ENCODE results near the gene AADACL2.

AADACL2 gene

GRCh38 chr3:151775314-151776258, 41.9 kb downstream of the AADACL2 start:
- TF ChIP-seq GATA2 (IDR thresholded peaks at IDR 0.05; ENCODE audit: low read depth, low read length) (no peak), GATA3 (IDR thresholded peaks at IDR 0.05; ENCODE audit: low read depth, low read length) (no peak)

GRCh38 chr3:151776259-151776740, 42.6 kb downstream of the AADACL2 start:
- no peak for TF ChIP-seq GATA2 (IDR thresholded peaks at IDR 0.05; ENCODE audit: low read depth, low read length)
- no peak for TF ChIP-seq GATA3 (IDR thresholded peaks at IDR 0.05; ENCODE audit: low read depth, low read length)

GRCh38 chr3:151777880-151778279, 44.2 kb downstream of the AADACL2 start:
- TF ChIP-seq GATA3 (IDR thresholded peaks at IDR 0.05; ENCODE audit: low read depth, low read length), result no peak
- TF ChIP-seq GATA2 (IDR thresholded peaks at IDR 0.05; ENCODE audit: low read depth, low read length), result no peak

GRCh38 chr3:151787626-151788025, 53.9 kb downstream of the AADACL2 start:
- TF ChIP-seq GATA3 (IDR thresholded peaks at IDR 0.05; ENCODE audit: low read depth, low read length) (no peak), GATA2 (IDR thresholded peaks at IDR 0.05; ENCODE audit: low read depth, low read length) (no peak)

GRCh38 chr3:151788401-151788800, 54.7 kb downstream of the AADACL2 start:
- no peak for TF ChIP-seq GATA3 (IDR thresholded peaks at IDR 0.05; ENCODE audit: low read depth, low read length)
- no peak for TF ChIP-seq GATA2 (IDR thresholded peaks at IDR 0.05; ENCODE audit: low read depth, low read length)

DNA sequence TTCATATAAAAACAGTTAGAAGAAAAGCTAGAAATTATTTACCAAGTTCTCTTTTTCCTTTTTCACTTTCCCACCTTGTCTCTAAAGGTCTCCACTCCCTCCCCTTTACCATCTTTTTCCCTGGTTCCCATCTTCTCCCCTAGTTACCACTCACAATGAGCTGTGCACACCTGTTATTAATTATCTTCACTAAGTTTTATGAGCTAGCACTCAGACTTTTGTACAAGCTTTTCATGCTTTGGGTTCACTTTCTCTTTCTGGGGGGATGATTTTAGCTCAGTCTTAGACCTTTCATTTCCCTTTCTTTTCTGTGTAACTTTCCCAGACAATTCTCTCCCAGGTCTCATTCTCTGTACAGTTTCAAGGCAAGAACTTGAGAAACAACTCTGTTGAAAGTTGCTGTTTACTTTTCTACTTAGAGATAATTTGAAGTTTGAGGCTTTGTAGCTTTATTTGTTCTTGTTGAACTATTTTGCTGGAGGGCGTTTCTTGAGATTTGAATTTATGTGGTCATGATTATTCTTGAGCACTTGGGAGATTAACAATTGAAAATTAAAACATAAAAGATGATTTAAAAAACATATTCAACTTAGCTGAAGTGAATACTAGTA, 56.2 kb downstream of the AADACL2 start:
- TF ChIP-seq GATA3 (IDR thresholded peaks at IDR 0.05; ENCODE audit: low read depth, low read length), result no peak
- TF ChIP-seq GATA2 (IDR thresholded peaks at IDR 0.05; ENCODE audit: low read depth, low read length), result no peak

DNA sequence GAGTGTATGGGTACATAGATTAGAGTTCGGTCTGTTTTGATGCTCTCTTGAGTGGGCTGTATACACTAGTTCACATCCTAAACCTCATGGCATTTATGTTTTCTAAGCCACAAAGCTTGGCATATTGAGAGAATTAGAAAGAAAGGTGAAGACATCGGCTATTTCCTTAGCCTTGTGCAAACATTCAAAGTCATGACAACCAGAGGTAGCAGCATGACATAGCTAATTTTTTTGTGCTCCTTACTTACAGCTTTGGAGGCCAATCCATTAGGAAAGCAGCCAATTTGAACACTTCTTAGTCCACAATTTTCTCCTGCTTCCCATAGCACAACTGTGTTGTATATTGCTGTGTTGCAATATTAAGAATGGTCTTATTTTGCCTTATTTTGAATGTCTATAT, 58.7 kb downstream of the AADACL2 start:
- no peak for TF ChIP-seq GATA2 (IDR thresholded peaks at IDR 0.05; ENCODE audit: low read depth, low read length)
- no peak for TF ChIP-seq GATA3 (IDR thresholded peaks at IDR 0.05; ENCODE audit: low read depth, low read length)

GRCh38 chr3:151793636-151794035, 59.9 kb downstream of the AADACL2 start:
- TF ChIP-seq GATA3 (IDR thresholded peaks at IDR 0.05; ENCODE audit: low read depth, low read length), result no peak
- TF ChIP-seq GATA2 (IDR thresholded peaks at IDR 0.05; ENCODE audit: low read depth, low read length), result no peak

GRCh38 chr3:151794080-151794479, 60.4 kb downstream of the AADACL2 start:
- no peak for TF ChIP-seq GATA3 (IDR thresholded peaks at IDR 0.05; ENCODE audit: low read depth, low read length)

- TF ChIP-seq GATA3 (IDR thresholded peaks at IDR 0.05; ENCODE audit: low read depth, low read length), result no peak
- TF ChIP-seq GATA2 (IDR thresholded peaks at IDR 0.05; ENCODE audit: low read depth, low read length), result no peak
Observed at GRCh38 chr3:151795276-151795675, 61.5 kb downstream of the AADACL2 start.

GRCh38 chr3:151796105-151796680, 62.5 kb downstream of the AADACL2 start:
- no peak for TF ChIP-seq GATA2 (IDR thresholded peaks at IDR 0.05; ENCODE audit: low read depth, low read length)
- TF ChIP-seq GATA3 (IDR thresholded peaks at IDR 0.05; ENCODE audit: low read depth, low read length), result no peak

DNA sequence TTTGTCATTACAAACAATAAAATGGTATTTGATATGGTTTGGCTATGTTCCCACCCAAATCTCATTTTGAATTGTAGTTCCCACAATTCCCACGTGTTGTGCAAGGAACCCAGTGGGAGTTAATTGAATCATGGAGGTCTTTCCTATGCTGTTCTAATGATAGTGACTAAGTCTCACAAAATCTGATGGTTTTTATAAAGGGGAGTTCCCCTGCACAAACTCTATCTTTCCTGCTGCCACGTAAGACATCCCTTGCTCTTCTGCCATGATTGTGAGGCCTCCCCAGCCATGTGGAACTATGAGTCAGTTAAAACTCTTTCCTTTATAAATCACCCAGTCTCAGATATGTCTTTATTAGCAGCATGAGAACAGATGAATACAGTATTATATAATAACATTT, 64.7 kb downstream of the AADACL2 start:
- TF ChIP-seq GATA3 (IDR thresholded peaks at IDR 0.05; ENCODE audit: low read depth, low read length) (no peak), GATA2 (IDR thresholded peaks at IDR 0.05; ENCODE audit: low read depth, low read length) (no peak)

DNA sequence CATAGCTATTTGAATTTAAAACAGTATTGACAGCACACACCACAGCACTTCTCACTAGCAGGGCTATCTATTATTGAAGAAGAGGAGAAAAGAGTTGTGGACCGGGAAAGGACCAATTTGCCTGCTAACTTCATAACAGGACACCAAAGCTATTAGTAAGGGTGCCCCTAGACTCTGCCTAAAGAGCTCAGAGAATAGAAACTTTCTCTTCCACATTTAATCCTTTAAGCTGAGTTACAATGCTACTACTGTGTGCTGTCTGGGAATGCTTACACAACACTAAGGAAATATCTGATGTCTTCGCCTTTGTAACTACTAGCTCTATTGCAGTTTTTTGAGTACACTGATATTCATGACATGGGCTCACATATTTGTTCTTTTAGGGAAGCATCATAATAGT, 66.7 kb downstream of the AADACL2 start:
- no peak for TF ChIP-seq GATA3 (IDR thresholded peaks at IDR 0.05; ENCODE audit: low read depth, low read length)
- TF ChIP-seq GATA2 (IDR thresholded peaks at IDR 0.05; ENCODE audit: low read depth, low read length), result no peak

DNA sequence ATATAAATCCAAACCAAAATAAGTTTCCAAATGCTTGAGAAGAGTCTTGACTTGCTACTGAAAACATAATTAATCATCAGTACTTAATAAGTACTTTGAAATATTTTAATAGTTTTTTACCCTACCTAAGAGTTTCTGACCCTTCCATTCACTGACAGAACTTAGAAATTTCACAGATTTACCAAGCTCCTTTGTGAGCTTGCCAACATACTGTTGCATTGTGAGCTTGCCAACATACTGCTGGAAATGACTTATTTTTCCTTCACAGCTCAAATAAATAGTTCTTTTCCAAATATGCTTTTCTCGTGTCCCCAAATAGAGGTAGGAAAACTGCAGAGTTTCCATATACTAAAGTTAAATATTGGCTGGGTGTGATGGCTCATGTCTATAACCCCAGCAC, 70.5 kb downstream of the AADACL2 start:
- no peak for TF ChIP-seq GATA2 (IDR thresholded peaks at IDR 0.05; ENCODE audit: low read depth, low read length)
- no peak for TF ChIP-seq GATA3 (IDR thresholded peaks at IDR 0.05; ENCODE audit: low read depth, low read length)
